Occipital lobe (tissue), 1 donor: Measurements from ENCODE around the gene GATA3. TPM values are rescaled to one million over a fixed set of nuclear protein-coding genes. Genes with fewer than 3 reads are reported as not detected.

Experiments used
- total RNA-seq: library from RNA; depleted of rRNA; stranded (reverse); fragments of >200 nt; gene quantifications from one replicate; pipeline ENCODE4 v1.2.3, GENCODE V29; 2014

Gene GATA3
- total RNA-seq, 1 donor from 2014 or later: not detected

Other genes with a start within 250 kb of the GATA3 start
- 2.7 TPM for gene TAF3, start 236.2 kb upstream of the GATA3 start, total RNA-seq